ENCODE data around the gene ADAMTS6.
"Not testable (repeated sequence)": the region's sequence is repeated elsewhere in the genome, so short reads cannot be mapped to it uniquely, and the experiment has no call there.

Gene ADAMTS6

GRCh38 chr5:65366655-65367054 is 115.1 kb downstream of the ADAMTS6 start:
- no peak for DNase-seq (ENCODE audit: low read depth)

DNA sequence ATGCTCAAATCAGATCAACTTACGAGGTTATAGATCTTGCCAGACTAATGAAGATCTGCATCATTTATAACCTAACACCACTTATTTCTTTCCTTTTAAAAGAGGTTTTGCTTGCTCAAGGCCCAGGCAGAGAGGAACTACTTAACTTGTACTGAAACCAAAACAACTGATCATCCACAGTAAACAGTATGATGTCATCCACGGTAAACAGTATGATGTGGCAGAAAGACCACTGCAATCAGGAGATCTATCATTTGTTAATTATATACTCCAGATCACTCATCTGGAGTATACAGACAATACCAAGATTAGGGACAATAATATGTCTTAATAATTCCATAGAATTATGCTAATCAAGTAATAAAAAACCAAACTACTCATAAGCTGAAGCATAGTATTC is 116.8 kb downstream of the ADAMTS6 start:
- no peak for DNase-seq (ENCODE audit: low read depth)

DNA sequence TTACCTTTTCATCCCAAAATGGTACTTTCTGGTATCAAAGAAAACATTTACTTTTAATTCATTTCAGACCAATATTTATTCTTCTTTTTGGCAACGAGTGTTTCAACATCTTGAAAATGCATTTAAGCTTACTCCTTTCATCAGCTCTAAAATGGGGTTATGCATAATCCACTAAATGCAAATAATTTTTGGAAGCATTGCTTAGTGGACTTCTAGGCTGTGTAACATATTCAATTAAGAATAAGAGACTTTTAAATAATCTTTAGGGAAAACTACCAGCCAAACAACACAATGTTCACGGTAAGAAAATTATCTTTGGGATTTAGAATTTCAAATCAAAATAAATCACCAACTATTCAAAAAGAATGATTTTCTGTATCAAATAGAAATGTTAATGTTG is 118.2 kb downstream of the ADAMTS6 start:
- no peak for DNase-seq (ENCODE audit: low read depth)

GRCh38 chr5:65359981-65360380 is 121.7 kb downstream of the ADAMTS6 start:
- DNase-seq (ENCODE audit: low read depth) = no peak

DNA sequence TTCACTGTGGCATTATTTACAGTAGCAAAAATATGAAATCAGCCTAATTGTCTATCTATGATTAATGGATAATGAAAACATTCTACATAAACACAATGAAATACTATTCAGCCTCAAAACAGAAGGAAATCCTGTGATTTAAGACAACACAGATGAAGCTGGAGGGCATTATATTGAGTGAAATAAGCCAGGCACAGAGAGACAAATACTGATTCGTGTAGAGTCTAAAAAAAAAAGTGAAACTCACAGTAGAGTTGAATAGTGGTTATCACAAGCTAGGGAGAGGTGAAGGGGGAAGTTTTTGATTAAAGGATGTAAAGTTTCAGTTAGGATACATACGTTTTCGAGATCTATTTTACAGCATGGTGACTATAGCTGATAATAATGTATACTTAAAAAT is 122.2 kb downstream of the ADAMTS6 start:
- no peak for DNase-seq (ENCODE audit: low read depth)

- no peak for DNase-seq (ENCODE audit: low read depth)
Observed at GRCh38 chr5:65356274-65356673, 125.4 kb downstream of the ADAMTS6 start.

DNA sequence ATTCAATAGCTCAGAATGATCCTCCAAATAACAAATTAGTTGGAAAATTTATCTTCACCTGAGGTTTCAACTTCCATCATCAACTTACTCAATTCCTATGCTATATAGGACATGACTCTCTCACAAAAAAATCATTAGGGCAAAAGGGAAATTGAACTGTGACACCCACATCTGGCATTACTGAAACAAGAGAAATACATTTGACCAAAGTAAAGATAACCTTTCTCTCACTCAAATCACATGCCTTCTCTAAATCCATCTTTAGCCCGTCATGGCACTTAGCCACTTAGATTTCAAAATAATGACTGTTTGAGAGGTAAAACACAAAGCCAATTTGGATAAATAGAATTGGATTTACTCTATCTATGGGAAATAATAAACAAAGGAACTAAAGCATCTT is 126.4 kb downstream of the ADAMTS6 start:
- DNase-seq (ENCODE audit: low read depth) = no peak

GRCh38 chr5:65341835-65342234 is 139.9 kb downstream of the ADAMTS6 start:
- DNase-seq (ENCODE audit: low read depth) = no peak

GRCh38 chr5:65338606-65339151 is 143.0 kb downstream of the ADAMTS6 start:
- no peak for DNase-seq (ENCODE audit: low read depth)

DNA sequence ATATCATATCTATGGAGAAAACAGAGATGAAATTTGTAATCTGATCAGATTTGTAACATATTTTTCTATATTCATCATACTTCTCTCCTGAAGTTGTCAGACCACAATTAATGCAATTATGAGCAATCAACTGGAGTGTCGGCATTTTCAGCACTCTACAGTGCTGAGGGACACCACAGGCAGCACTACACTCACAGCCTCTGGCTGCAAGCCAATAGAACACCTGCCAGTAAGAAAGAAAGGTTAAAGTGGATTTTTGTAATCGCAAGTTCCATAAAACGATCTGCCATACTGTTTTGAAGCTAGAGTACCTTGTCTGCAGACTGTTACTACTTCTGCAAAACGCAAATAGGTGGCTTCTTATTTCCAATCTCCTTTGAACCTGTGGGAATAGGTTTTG is 147.6 kb downstream of the ADAMTS6 start:
- no peak for DNase-seq (ENCODE audit: low read depth)

DNA sequence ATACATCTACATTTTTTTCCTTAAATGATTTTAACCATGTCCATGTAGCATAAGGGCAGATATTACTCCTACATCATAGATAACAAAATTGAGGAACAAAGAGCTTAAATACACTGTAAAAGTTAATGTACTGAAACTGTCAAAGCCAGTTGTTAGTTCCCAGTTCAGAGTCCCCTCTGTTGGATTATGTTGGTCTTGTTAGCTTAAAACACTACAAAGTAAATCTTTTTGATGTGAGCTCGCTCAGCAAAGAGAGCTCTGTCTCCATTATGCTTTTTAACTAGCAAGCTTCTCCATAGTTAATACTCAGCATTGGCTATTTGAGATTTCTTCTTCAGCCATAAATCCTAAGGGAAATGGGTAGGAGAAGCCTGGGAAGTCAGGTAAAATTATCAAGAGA is 149.1 kb downstream of the ADAMTS6 start:
- no peak for DNase-seq (ENCODE audit: low read depth)

- no peak for DNase-seq (ENCODE audit: low read depth)
Observed at GRCh38 chr5:65329266-65329665, 152.5 kb downstream of the ADAMTS6 start.

DNA sequence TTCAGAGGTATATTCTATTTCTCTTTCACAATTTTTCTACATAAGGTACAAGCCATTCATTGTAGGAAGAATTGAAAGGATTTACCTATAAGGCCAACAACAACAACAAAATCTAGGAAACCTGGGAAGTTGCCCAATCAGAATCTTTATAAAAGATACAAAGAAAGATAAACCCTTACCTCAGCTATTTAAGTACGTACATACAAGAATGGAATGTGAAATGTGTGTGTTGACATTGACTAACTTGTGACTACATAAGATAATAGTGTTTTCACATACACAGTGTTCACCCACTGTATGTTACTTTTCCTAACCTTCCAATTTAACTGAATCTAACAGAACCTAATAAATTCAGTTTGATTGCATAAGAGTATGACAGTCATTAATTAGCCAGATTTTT is 154.1 kb downstream of the ADAMTS6 start:
- DNase-seq (ENCODE audit: low read depth) = no peak

DNA sequence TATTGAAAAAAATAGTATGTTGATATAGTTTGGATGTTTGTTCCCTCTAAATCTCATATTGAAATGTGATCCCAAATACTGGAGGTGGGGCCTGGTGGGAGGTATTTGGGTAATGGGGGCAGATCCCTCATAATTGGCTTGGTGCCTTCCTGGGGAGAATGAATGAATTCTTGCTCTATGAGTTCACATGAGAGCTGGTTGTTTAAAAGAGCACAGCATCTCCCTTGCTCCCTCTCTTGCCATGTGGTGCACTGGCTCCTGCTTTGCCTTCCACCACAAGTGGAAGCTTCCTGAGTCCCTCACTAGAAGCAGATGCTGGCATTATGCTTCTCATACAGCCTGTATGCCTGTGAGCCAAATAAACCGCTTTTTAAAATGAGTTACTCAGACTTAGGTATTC is 154.8 kb downstream of the ADAMTS6 start:
- no peak for DNase-seq (ENCODE audit: low read depth)

GRCh38 chr5:65324226-65324625 is 157.5 kb downstream of the ADAMTS6 start:
- DNase-seq (ENCODE audit: low read depth) = no peak

GRCh38 chr5:65320704-65321103 is 161.0 kb downstream of the ADAMTS6 start:
- not testable (repeated sequence) for DNase-seq (ENCODE audit: low read depth)

DNA sequence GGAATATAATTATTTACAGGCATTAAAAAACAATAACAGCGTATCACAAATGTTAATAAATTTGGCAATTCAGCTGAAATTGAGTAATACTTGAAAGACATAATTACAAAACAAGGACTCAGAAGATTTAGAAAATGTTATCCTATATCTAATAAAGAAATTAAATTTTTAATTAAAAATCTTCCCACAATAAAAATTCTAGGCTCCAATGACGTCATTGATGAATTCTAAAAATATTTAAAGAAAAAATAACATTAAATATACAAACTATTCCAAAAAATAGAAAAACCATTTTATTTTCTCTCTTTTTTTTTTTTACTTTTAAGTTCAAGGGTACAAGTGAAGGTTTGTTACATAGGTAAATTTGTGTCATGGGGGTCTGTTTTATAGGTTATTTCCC is 161.5 kb downstream of the ADAMTS6 start:
- DNase-seq (ENCODE audit: low read depth) = no peak

- DNase-seq (ENCODE audit: low read depth) = no peak
Observed at GRCh38 chr5:65307931-65308330, 173.8 kb downstream of the ADAMTS6 start.

DNA sequence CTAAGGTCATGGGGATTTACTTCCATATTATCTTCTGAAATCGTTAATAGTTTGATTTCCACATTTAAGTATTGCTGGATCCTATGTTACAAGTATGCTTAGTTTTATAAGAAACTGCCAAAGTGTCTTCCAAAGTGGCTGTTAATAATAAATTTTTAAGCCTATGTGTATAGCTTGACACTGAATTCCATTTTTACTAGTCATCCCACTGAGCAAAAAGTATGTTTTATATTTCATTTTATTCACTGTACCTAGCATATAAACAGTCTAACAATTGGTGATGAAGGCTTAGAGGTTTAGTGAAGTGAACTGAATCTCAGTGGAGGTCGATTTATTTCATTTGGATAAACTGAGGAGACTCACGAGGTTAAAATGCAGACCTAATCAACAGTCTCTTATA is 174.6 kb downstream of the ADAMTS6 start:
- no peak for DNase-seq (ENCODE audit: low read depth)

DNA sequence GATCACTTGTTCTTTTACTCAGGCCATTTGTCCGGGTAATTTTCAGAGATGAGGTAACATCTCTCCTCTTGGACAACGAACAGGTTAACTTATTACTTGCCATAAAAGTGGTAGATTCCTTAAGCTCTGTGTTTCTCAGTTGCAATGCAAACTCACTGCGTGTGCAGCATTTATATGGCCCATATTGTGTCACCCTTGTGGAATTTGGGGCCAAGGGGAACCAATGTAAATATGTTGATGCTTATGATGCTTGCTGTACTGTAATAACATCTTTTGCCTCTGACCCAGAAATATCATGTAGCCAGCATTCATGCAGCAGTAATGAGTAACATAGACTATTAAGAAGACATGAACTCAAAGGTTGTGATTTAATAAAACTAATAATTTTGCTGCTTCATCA is 175.8 kb downstream of the ADAMTS6 start:
- no peak for DNase-seq (ENCODE audit: low read depth)

DNA sequence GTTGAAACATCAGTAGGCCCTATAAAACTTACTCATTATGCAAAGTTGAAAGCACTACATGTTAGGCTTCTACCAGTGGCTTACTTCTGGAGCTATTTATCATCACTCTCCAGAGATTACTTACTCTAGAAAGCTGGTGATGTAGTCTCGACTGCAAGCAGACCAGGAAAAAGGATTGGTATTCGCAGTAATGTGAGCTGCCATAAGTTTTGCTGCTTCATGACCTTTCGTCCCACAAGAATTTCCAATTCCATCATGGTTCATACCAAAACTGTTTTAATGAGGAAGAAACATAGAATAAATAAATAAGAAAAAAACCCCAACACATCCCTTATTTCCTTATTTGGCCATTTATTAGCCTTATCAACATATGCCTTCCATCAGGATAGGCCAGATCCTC is 181.9 kb downstream of the ADAMTS6 start:
- DNase-seq (ENCODE audit: low read depth) = no peak

- DNase-seq (ENCODE audit: low read depth) = no peak
Observed at GRCh38 chr5:65296067-65296466, 185.7 kb downstream of the ADAMTS6 start.

GRCh38 chr5:65292196-65292595 is 189.5 kb downstream of the ADAMTS6 start:
- DNase-seq (ENCODE audit: low read depth) = no peak

GRCh38 chr5:65290677-65291076 is 191.0 kb downstream of the ADAMTS6 start:
- no peak for DNase-seq (ENCODE audit: low read depth)

- DNase-seq (ENCODE audit: low read depth) = no peak
Observed at GRCh38 chr5:65288657-65289056, 193.1 kb downstream of the ADAMTS6 start.

Data from T follicular helper cell (primary cell).